NCI-H2196 (cell line): ENCODE data around the gene AP1B1.
A peak's percentile ranks its signal among the peaks of the same experiment; 100 is the strongest.
"Not testable (repeated sequence)": the region's sequence is repeated elsewhere in the genome, so short reads cannot be mapped to it uniquely, and the experiment has no call there.

Experiments
- DNase-seq: peaks from one replicate; lab custom pipeline; 2025; ENCODE audit not compliant: unreplicated experiment; lab: John Stamatoyannopoulos, UW

The AP1B1 gene

DNA sequence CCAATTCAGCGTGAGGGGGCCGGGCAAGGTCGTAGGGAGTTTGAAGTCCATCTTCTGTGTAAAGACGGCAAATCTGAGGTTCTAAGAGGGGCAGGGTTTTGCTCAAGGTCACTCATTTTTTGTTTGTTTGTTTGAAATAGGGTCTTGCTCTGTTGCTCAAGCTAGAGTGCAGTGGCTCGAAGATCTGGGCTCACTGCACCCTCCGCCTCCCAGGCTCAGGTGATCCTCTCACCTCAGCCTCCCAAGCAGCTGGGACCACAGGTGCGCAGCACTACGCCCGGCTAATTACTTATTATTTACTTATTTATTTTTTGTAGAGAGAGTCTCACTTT lies 355 bp upstream of the AP1B1 start:
- DNase-seq, result no peak

- DNase-seq, result no peak
These were observed 1.7 kb downstream of the AP1B1 start for GRCh38 chr22:29386708-29387107.

- DNase-seq, result no peak
These were observed 2.6 kb downstream of the AP1B1 start for GRCh38 chr22:29385748-29386147.

DNA sequence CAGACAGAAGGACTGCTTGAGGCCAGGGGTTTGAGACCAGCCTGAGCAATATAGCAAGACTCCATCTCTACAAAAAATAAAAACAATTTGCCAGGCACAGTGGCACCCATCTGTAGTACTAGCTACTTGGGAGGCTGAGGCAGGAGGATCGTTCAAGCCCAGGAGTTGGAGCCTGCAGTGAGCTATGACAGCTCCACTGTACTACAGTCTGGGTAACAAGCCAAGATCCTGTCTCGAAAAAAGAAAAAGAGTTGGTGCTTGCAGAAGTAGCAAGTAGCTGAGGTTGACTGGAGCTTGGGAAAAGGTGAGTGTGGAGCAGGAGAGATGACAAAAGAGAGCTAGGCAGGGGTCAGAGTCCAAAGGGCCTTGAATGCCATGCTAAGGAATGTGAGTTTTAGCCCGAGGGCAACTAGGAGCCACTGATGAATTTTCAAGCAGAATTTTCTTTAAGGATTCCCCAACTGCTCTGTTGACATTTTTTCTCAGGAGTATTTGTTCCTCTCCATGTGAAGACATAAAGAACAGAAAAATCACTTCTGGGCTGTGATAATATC lies 3.1 kb downstream of the AP1B1 start:
- DNase-seq, result no peak

GRCh38 chr22:29383740-29384139 lies 4.6 kb downstream of the AP1B1 start:
- DNase-seq, result no peak

DNA sequence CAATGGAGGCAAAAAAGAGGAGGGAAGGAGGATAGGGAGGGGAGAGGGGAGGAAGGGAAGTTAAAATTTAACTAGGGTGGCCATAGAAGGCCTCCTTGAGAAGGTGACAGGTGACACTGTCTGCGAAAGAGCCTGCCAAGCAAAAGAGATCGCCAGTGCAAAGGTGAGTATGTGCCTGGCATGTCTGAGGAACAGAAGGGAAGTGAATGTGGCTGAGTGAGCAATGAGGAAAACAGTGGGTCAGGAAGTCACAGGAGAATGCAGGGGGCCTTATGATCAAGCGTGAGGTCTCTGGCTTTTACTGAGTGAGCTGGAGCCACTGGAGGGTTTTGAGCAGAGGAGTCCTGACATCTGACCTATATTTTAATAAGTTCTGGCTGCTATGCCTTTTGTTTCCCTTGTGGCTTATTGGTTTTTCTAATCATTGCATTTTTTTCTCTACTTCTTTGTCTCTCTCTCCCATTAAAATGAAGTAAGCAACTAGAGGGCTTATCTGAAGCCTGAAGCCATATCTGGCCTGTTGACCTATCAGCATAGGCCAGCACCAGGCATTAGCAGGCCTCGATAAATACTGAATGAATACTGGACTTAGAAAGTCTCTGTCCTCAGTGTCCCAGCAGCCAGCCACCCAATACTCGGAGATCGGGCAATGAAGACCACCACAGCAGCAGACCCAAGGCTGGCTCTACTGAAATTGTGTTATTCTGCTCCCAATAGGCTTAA lies 5.6 kb downstream of the AP1B1 start:
- no peak for DNase-seq

DNA sequence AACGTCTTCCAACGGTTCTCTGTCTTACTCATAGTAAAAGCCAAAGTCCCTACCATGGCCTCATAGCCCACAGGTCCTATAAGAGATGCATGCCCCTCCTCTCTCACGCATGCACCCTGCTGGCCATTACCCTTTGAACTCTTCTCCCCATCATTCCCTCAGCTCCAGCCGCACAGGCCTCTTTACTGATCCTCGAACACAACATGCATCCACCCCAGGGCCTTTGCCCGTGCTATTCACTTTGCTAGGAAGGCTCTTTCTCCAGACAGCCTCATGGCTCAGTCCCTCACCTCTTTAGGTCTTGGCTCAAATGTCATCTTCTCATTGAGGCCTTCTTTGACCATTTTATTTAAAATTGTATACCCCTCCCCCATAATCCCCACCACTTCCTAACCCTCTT lies 7.5 kb downstream of the AP1B1 start:
- no peak for DNase-seq

DNA sequence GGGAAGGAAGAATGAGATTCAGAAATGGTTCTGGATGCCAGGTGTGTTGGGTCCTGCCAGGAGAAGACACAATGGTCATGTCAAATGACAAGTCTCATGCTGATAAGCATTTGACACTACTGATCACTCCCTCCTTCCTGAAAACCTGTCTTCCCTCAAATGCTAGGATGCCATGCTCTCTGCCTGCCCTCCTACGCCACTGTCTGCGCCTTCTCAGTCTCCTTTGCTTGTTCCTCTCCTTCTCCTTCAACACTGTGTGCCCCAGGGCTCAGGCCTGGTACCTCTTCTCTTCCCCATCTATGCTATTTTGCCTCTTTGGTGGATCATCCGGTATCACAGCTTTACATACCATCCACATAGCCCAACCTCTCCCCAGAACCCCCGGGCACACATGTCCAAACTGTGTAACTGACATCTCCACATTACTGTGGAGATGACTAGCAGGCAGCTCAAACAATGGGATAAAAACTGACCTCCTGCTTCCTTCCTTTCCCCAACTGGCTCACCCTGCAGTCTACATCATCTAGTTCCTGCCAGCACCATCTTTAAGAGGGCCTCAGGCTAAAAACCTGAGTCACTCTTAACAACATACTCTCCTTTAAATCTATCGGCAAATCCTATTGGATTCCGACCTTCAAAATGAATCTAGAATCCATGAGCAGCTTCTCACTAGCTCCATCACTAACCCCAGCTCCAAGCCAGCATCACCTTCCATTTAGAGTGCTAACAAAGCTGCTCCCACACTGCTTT lies 8.2 kb downstream of the AP1B1 start:
- DNase-seq, result no peak

DNA sequence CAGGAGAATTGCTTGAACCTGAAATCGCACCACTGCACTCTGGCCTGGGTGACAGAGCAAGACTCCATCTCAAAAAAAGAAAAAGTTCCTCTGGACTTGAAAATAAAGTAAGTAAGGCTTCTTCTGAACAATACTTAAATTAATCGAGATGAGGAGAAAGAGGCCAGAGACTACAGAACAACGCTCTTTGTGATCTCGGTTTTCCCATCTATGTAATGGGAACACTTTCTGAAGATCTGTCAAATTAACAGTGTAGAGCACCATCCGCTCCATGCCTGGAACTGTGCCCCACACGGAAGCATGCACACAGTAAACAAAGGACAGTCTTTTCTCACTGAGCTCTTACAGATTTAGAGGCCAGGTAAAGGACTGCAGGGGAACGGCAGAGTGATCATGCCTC lies 9.1 kb downstream of the AP1B1 start:
- DNase-seq, result no peak

- DNase-seq, result no peak
These were observed 10.4 kb downstream of the AP1B1 start for GRCh38 chr22:29377979-29378378.

GRCh38 chr22:29376705-29377104 lies 11.7 kb downstream of the AP1B1 start:
- not testable (repeated sequence) for DNase-seq

DNA sequence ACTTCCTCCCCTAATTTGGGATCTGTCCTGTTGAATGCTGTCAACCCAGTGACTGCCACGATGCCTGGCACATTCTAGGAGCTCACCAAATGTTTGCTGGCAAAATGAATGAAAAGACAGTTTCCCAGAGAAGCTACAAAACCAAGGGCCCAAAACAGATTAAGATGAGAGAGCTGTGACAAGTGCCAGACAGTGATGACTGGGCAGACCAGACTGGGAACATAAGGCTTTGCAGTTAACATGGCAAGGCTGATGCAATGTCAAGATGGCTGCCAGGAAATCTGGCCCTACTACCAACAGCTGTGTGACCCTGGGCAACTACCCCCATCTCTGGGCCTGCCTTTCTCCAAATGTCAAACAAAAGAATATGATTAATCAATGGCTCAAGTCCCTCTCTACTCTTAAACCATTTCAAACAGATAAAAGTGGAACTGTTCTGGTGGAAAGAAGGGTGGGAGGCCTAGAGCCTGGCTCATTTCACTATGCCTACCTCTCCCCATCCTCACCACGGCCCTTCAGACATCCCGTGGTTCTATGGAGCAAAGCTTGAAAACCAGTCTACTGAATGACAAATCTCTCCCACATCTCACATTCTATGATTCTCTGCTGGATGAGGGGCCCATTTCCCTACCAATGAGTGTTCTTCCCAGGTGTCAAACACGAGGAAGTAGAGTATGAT lies 12.8 kb downstream of the AP1B1 start:
- no peak for DNase-seq

GRCh38 chr22:29374806-29375205 lies 13.6 kb downstream of the AP1B1 start:
- not testable (repeated sequence) for DNase-seq

- no peak for DNase-seq
These were observed 14.0 kb downstream of the AP1B1 start for GRCh38 chr22:29374401-29374800.

GRCh38 chr22:29370537-29370936 lies 17.8 kb downstream of the AP1B1 start:
- no peak for DNase-seq

DNA sequence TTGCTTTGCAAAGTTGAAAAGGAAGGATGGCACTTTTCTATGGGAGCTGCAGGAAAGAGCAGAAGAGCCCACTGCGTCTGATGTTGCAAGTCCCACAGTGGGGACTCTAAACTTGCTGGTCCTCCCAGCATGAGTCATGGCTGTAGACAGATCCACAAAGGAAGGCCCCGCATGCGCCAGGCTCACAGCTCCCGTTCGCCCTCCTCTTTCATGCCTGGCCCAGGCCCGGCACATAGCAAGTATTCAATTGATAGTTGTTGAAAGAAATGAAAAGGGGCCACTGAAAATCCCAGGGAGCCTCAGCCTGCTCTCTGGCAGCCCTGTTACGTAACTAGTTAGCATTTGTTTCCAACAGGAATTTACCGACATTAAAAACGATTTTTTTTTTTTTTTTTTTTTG lies 18.9 kb downstream of the AP1B1 start:
- DNase-seq, result no peak

DNA sequence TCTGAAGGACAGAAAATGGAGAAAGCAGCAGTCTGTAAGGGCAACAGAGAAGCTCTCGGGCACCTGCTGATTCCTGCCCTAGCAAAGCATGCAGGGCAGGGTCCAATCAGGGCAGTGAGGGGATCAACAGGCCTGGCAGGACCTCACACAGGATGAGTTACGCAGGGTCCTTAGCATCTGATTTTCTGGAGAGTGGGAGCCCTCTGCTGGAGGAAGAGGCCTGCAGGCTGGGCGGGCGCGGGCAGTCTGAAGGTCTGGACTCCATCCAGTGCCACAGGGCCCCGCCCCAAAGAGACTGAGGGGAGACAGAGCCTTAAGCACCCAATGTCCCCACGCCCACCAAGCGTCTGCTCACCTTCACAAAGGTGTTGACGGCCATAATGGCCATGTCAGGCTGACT lies 28.9 kb downstream of the AP1B1 start:
- peak; percentile 20 for DNase-seq

GRCh38 chr22:29357193-29357890 lies 31.0 kb downstream of the AP1B1 start:
- not testable (repeated sequence) for DNase-seq

DNA sequence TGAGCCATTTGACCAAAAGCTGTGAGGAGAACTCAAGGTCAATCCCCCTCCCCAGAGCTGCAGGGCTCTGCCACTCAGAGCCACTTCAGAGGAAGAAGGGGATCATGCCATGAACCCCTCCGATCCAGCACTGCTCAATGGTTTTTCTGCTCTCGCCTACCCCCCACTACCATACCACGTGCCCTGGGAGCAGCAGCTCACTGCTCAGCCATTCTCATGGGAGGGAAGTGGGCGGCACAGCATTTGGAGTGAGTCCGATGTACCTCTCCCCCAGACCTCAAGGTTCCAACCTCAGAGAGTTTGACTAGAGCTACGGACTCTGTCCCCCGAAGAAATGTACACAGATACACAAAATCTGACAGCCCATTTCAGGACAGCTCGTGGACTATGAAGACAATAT lies 34.5 kb downstream of the AP1B1 start:
- no peak for DNase-seq

GRCh38 chr22:29353286-29353685 lies 35.1 kb downstream of the AP1B1 start:
- DNase-seq, result no peak

DNA sequence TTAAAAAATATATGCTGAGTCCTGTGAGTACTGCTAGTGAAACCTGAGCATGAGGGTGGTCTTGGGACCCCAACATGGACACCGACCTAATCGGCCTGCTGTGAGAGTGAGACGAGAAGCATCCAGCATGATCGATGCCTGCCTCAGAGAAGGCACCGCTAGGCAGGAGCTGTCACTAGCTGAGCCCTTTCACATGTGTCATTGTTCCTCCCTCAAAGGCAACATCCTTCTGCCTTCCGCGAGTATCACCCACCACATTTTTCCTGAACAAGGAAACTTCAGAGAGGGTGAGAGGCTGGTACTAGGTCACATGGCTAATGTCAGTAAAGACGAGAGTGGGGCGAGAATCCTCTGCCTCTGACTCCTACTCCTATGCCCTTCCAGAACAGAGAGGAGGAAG lies 35.6 kb downstream of the AP1B1 start:
- no peak for DNase-seq
